ELF-1 (cell line): ENCODE results near the gene SMYD5.
A peak's percentile ranks its signal among the peaks of the same experiment; 100 is the strongest.
"Not testable (repeated sequence)": the region's sequence is repeated elsewhere in the genome, so short reads cannot be mapped to it uniquely, and the experiment has no call there.

Source experiments
- DNase-seq: peaks from one replicate; pipeline ENCODE4 v3.0.0-alpha.2; 2016; ENCODE audit warnings: low read depth, low spot score

Gene SMYD5

DNA sequence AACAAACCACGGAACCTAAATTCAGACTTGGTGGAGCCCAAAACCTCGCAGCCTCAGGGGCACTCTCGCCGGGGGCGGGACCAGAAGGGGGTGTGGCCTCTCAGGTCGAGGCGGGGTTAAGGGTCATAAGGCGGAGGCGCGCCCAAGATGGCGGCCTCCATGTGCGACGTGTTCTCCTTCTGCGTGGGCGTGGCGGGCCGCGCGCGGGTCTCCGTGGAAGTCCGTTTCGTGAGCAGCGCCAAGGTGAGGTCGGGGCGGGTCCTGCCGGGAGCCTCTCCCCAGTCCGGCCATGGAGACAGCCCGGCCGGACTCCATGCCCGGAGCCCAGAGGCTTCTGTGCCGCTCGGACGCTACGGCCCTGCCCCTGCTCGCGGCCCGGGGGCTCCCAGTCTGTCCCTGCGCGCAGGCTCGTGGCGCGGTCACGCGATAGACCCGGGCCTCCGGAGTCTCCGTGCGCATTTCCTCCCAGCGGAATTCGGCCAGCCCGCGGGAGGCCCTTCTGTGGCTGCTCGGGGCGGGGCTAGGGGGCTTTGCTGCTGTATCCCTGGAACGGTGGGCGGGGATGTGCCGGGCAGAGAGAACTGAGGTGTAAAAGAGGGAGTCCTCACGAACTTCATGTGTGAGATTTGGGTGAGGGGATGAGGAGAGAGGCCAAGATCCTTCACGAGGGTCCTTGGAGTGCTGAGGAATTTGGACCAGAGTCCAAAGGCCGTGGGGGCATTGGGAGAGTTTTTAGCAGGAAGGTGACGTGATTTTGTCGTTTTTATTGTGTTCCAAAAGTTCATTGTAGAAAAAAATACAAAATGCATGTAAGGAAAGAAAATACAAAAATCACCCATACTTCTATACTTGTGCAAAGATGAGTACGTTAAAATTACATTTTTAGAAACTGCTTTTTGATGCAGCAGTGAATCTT lies at the start of gene SMYD5:
Gene SMYD5, plus strand, starts transcription at position 126 of the 916 bp plus-strand sequence. Its CDS starts 22 bp downstream, at position 148.
- peak; percentile 90 for DNase-seq

DNA sequence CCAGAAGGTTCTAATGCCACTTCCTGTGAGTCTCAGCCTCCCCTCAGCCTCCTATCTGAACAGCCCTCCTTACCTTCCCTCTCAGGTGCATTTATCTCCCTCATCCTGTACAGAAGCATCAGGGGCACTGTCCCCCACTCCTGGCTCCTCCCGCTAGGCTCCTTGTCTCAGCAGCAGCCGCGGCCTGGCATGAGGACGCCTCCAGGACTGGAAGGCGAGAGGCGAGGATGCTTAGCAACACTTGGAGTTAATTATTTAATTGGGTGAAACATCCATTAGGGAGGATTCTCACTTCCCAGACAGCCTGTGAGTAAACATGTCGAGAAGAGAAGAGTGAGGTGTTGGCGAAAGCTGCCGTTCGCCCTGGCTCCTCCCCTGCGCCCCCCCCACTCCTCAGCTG lies 48.1 kb upstream of the SMYD5 start:
- not testable (repeated sequence) for DNase-seq

DNA sequence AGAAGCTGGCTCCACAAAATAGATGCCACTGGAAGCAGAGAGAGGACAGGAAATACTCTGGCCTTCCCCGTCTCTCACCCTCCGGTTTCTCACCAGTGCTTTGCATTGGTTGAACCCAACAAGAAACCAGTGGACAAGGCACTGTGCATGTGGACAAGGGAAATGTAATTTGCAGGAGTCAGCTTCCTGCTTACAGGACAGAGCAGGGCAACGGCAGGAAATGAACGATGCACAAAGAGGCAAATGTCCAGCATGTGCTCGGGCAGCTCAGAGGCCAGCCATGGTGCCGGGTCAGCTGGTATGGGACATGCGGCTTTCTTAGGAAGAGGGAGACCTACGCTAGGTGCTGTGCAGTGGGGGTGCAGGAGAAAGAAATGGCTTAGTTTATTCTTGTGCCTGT lies 47.2 kb upstream of the SMYD5 start:
- DNase-seq, result not testable (repeated sequence)

DNA sequence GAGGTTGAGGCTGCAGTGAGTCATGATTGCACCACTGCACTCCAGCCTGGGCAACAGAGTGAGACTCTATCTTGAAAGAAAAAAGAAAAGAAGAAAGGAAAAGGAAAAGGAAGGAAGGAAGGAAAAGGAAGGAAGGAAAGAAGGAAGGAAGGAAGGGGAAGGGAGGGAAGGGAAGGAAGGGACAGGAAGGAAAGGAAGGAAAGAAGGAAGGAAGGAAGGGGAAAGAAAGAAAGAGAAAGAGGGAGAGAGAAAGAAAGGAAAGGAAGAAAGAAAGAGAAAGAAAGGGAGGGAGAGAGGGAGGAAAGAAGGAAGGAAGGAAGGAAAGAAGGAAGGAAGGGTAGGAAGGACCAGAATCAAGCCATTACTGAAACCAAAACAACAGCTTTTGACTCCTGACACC lies 45.7 kb upstream of the SMYD5 start:
- not testable (repeated sequence) for DNase-seq

DNA sequence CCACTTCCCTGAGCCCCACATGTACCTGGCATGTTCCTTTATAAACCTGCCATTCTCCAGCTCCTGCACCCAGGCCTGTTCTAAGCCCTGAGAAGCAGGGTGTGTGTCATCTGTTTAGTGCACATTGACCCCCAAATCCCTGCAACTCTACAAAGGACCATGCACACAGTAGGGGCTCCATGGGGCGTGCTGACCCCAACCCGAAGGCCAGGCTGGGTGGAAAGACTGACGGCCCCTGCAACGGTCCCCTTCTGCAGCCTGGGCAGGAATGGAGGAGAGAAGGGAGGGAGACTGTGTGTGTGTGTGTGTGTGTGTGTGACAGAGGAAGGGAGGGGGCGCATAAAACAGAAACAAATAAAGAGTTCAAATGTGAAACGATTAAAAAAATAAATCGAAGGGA lies 43.7 kb upstream of the SMYD5 start:
- not testable (repeated sequence) for DNase-seq

DNA sequence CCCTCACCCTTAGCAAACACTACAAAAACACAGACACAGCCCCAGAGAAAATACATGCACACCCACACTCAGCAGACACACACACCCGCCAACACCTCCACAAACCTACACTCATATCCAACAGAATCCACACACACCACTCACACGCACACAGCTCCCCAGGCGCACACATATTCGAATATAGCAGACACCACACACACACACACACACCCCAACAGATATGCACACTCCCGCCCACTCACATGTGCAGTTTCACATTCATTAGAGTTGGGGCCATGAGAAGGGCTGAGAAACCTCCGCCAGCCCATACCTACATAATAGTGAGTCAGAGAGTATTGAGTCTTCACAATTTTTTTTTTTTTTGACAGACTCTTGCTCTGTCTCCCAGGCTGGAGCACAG lies 41.1 kb upstream of the SMYD5 start:
- DNase-seq, result no peak

GRCh38 chr2:73173781-73174180 lies 40.3 kb upstream of the SMYD5 start:
- DNase-seq, result peak; percentile 62

- no peak for DNase-seq
Measured at GRCh38 chr2:73174244-73174643, 39.8 kb upstream of the SMYD5 start.

- DNase-seq, result no peak
Measured at GRCh38 chr2:73174941-73175662, 38.9 kb upstream of the SMYD5 start.

DNA sequence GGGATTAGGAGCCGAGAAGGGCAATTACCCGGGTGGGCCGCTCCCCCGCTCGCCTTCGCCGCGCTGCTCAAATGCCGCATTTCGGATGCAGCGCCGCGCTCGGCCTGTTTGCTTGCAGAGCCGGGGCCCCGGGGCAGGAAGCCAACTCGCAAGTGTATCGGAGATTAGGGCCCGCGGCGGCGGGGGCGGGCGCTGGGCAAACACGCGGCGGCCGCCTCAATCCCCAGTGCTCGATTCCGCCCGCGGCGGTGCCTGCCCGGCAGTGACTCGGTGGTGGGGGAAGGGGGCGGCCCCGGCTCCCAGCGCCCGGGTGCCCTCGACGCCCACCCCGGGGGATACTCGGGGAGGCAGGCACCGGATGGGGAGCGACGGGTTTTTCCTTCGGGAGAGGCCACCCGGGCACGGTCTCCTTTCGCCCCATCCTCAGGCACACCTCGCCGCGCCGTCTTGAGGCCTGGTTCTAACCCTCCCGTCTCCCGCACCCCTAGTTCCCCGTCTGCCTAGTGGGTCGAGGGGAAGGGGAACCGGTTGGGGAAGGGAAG lies 38.3 kb upstream of the SMYD5 start:
- DNase-seq, result peak; percentile 78

- peak; percentile 57 for DNase-seq
Measured at GRCh38 chr2:73176205-73176880, 37.7 kb upstream of the SMYD5 start.

GRCh38 chr2:73176881-73177644 lies 37.0 kb upstream of the SMYD5 start:
- DNase-seq, result peak; percentile 93

- no peak for DNase-seq
Measured at GRCh38 chr2:73177645-73178255, 36.3 kb upstream of the SMYD5 start.

- DNase-seq, result no peak
Measured at GRCh38 chr2:73185965-73186364, 28.1 kb upstream of the SMYD5 start.

DNA sequence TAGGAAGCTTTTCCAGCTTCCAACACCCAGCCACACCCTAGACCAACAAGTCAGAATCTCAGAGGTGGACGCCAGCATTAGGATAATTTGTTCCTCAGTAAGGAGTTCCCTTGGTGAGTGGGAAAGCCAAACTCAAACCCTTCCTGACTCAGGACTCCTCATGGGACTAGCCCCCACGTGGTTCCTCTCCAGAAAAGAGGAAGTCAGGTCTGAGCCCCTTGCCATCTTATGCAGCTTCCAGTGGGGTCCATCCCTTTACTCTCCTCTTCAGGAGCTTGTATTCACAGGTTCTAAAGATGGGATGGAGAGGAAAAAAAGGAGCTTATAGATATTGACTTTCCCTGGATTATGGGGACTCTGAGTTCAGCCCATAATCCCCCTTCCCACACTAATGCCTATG lies 26.5 kb upstream of the SMYD5 start:
- DNase-seq, result no peak

- no peak for DNase-seq
Measured at GRCh38 chr2:73197579-73197978, 16.5 kb upstream of the SMYD5 start.

GRCh38 chr2:73200281-73200680 lies 13.8 kb upstream of the SMYD5 start:
- DNase-seq, result not testable (repeated sequence)

DNA sequence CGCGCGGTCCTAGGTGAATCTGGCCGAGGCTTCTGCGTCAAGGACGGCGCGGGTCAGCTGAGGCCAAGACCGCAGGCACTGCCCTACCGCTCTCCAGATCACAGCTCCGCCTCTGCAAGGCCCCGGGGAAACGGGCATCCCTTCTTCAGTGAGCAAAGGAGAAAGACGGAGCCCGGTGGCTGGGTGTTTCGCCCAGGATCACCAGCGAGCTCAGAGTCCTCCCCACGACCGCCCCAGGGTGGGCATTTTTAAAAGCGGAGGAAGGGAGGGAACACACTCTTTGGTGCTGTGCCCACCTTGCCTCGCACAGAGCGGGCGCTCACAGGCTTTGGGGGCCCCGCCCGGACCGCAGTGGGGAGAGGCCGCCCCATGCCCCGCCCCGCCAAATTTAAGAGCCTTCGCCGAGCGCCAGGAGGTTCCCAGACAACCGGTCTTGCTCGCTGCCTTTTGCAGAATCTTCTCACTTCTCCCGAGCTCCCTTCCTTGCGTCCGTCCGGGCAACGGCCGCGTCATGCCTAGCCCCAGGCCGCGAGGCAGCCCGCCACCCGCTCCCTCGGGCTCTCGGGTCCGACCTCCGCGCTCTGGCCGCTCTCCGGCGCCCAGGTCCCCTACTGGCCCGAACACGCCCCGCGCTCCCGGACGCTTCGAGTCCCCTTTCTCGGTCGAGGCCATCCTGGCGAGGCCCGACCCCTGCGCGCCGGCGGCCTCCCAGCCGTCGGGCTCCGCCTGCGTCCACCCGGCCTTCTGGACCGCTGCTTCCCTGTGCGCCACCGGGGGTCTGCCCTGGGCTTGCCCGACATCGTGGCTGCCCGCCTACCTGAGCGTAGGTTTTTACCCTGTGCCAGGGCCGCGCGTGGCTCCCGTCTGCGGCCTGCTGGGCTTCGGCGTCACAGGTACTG lies 11.6 kb upstream of the SMYD5 start, which contains the start of gene NOTO:
Gene NOTO, plus strand, starts transcription at position 419 of the 899 bp plus-strand sequence. Its CDS starts 93 bp downstream, at position 512.
- DNase-seq, result peak; percentile 62

DNA sequence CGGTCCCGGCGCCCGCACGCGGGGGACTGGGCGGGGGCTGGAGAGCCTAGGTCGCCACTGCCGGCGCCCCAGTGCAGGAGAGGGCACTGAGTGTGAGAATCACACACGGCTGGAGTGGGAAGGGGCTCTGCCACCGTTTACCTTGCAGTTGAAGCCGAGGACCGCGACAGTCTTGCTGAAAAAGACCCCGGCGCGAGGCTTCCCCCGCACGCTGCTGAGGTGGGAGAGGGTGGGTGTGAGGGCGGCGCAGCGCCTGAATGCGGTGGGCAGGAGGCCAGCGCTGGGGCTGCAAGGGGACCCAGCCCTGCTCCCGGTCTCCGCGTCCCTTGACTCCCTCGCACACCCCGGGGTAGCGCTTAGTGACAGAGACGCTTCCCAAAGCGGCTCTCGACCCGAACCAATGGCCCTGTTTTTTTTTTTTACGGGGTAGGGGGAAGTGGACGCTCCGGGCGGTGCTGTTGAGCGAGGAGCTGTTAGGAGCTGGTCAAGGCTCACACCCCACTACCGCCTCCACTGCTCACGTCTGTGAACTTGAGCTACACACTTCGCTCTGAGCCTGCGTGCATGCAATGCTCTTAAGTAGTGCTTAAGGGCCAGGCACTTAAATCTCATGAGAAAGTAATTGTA lies 10.9 kb upstream of the SMYD5 start:
- DNase-seq, result peak; percentile 58
